Thoracic aorta (tissue), 2 donors: ENCODE data around the gene PREX1. TPM values are rescaled to one million over a fixed set of nuclear protein-coding genes. Genes with fewer than 3 reads are reported as not detected.

Source experiments
- ATAC-seq: fragments of 150-250 bp; one replicate; pipeline ENCODE4 v1.8.0; 2017; ENCODE audit warnings: low read depth; ENCODE audit not compliant: insufficient number of reproducible peaks, low FRiP score
- DNase-seq: peaks from one replicate; pipeline ENCODE4 v3.0.0-alpha.2; 2020; ENCODE audit warnings: low spot score
- H3K27ac ChIP-seq, 2 donors: fragments of 200-600 bp; sonication (generic); 1 replicate in 1 of 2; 2 replicates in 1 of 2; pipeline ENCODE4 v1.5.1; 2016; ENCODE audit warnings: mild to moderate bottlenecking in 2 of 2, moderate library complexity in 2 of 2
- H3K27me3 ChIP-seq: fragments of 200-600 bp; sonication (generic); replicated peaks from 2 replicates; pipeline ENCODE4 v1.6.0; 2016; ENCODE audit warnings: mild to moderate bottlenecking; ENCODE audit not compliant: insufficient read depth
- H3K36me3 ChIP-seq: fragments of 200-600 bp; sonication (generic); one replicate; pipeline ENCODE4 v1.5.1; 2016
- H3K4me1 ChIP-seq, 2 donors: fragments of 200-600 bp; sonication (generic); 1 replicate in 1 of 2; 2 replicates in 1 of 2; pipeline versions ENCODE4 v1.5.1 to v1.6.0; 2016; ENCODE audit warnings: low read depth in 2 of 2, mild to moderate bottlenecking in 1 of 2; ENCODE audit not compliant: control insufficient read depth in 1 of 2
- H3K4me3 ChIP-seq: fragments of 200-600 bp; sonication (generic); 2 replicates; pipeline ENCODE4 v1.5.1; 2016; ENCODE audit warnings: mild to moderate bottlenecking
- H3K9me3 ChIP-seq: fragments of 200-600 bp; sonication (generic); 2 replicates; pipeline ENCODE4 v1.5.1; 2016
- CTCF ChIP-seq: fragments of 200-600 bp; sonication (generic); IDR thresholded peaks from one replicate; pipeline ENCODE4 v1.5.1; 2019; ENCODE audit warnings: antibody characterized with exemption
- total RNA-seq, 2 donors: library from RNA; depleted of rRNA; stranded (reverse); fragments of >200 nt; gene quantifications; one replicate each; pipeline versions ENCODE4 v1.1.0 to v1.2.3, GENCODE V29; 2016

Gene PREX1
- total RNA-seq, 2 donors from 2014 or later, result 94.6 to 101 TPM

- H3K36me3 ChIP-seq, result peaks cover 34% of the 10 kb centered on the region
- peaks cover 0 to 19% of the 10 kb centered on the region in 2 donors for H3K4me1 ChIP-seq
- ATAC-seq (no peak), DNase-seq (no peak)
- H3K27ac ChIP-seq, result no peak overlapping the region
- H3K9me3 ChIP-seq, result no peaks in the 10 kb centered on the region
- H3K4me3 ChIP-seq, result no peak overlapping the region
- H3K27me3 ChIP-seq, result no peaks in the 10 kb centered on the region
- no peak for TF ChIP-seq CTCF
These were observed 203.9 kb downstream of the PREX1 start for GRCh38 chr20:48623906-48624265.

- Histone ChIP-seq H3K36me3 (peaks cover 29% of the 10 kb centered on the region), H3K4me3 (no peak overlapping the region), H3K27ac (no peak overlapping the region), H3K27me3 (no peaks in the 10 kb centered on the region), H3K9me3 (no peaks in the 10 kb centered on the region), H3K4me1 (peaks cover 0 to 19% of the 10 kb centered on the region in 2 donors)
- DNase-seq (no peak), ATAC-seq (no peak)
- TF ChIP-seq CTCF, result no peak
These were observed 204.5 kb downstream of the PREX1 start for GRCh38 chr20:48623176-48623905.

GRCh38 chr20:48622421-48622820 is 205.4 kb downstream of the PREX1 start:
- Histone ChIP-seq H3K9me3 (no peaks in the 10 kb centered on the region), H3K27ac (no peak overlapping the region), H3K36me3 (peaks cover 23% of the 10 kb centered on the region), H3K27me3 (no peaks in the 10 kb centered on the region), H3K4me3 (no peak overlapping the region), H3K4me1 (peaks cover 0 to 19% of the 10 kb centered on the region in 2 donors)
- no peak for TF ChIP-seq CTCF
- no peak for DNase-seq
- no peak for ATAC-seq

- Histone ChIP-seq H3K27ac (no peak overlapping the region), H3K4me3 (no peak overlapping the region), H3K36me3 (peaks cover 15% of the 10 kb centered on the region), H3K4me1 (peaks cover 0 to 19% of the 10 kb centered on the region in 2 donors), H3K9me3 (no peaks in the 10 kb centered on the region), H3K27me3 (no peaks in the 10 kb centered on the region)
- DNase-seq (no peak), ATAC-seq (no peak)
- TF ChIP-seq CTCF, result no peak
These were observed 206.3 kb downstream of the PREX1 start for GRCh38 chr20:48621376-48622078.

- Histone ChIP-seq H3K27ac (no peak overlapping the region), H3K36me3 (peaks cover 8% of the 10 kb centered on the region), H3K4me1 (peaks cover 0 to 19% of the 10 kb centered on the region in 2 donors), H3K9me3 (no peaks in the 10 kb centered on the region), H3K27me3 (no peaks in the 10 kb centered on the region), H3K4me3 (peak overlapping the region; percentile 59)
- ATAC-seq (peak; percentile 77), DNase-seq (peak; percentile 23)
- TF ChIP-seq CTCF, result peak; percentile 88
These were observed 207.1 kb downstream of the PREX1 start for GRCh38 chr20:48620507-48621375.
